Activated CD8-positive, alpha-beta T cell treated with anti-CD3 and anti-CD28 coated beads for 36 hours (primary cell): ENCODE measurements around the gene PUM2. TPM values are rescaled to one million over a fixed set of nuclear protein-coding genes. Genes with fewer than 3 reads are reported as not detected.

Experiments used
- ATAC-seq: fragments of 200-7000 bp; cut with Tn5 transposase; one replicate; pipeline ENCODE4 v1.10.0; 2021; ENCODE audit warnings: mild to moderate bottlenecking, moderate library complexity
- CTCF ChIA-PET: fragments of 350-600 bp; sonication (Branson Sonifier 250); formaldehyde crosslinking; loops from one replicate; lab custom pipeline; 2021; ENCODE audit warnings: antibody characterized with exemption; lab: Charles Lee
- POLR2A ChIA-PET: fragments of 350-600 bp; sonication (Branson Sonifier 250); formaldehyde crosslinking; loops from one replicate; lab custom pipeline; 2021; ENCODE audit warnings: antibody characterized with exemption; lab: Charles Lee
- DNase-seq: peaks from one replicate; pipeline ENCODE4 v3.0.0-alpha.2; 2020
- H3K27ac Mint-ChIP-seq: one replicate; pipeline ENCODE4 v1.8.0; 2021; ENCODE audit warnings: mild to moderate bottlenecking, mixed read lengths
- H3K27me3 Mint-ChIP-seq: one replicate; pipeline ENCODE4 v1.8.0; 2021; ENCODE audit warnings: mixed read lengths
- H3K36me3 Mint-ChIP-seq: one replicate; pipeline ENCODE4 v1.8.0; 2021; ENCODE audit warnings: low read depth, mixed read lengths
- H3K4me1 Mint-ChIP-seq: one replicate; pipeline ENCODE4 v1.8.0; 2021; ENCODE audit warnings: low read depth, mixed read lengths
- H3K4me3 Mint-ChIP-seq: one replicate; pipeline ENCODE4 v1.8.0; 2021; ENCODE audit warnings: mild to moderate bottlenecking, moderate library complexity, mixed read lengths
- H3K9me3 Mint-ChIP-seq: one replicate; pipeline ENCODE4 v1.8.0; 2021; ENCODE audit warnings: mixed read lengths
- intact Hi-C: fragments of 100-400 bp; cut with micrococcal nuclease; formaldehyde crosslinking; loops from one replicate; pipeline ENCODE4 v1.10.0; 2022
- total RNA-seq, 2 experiments: library from RNA; stranded (reverse); gene quantifications; one replicate each; pipeline ENCODE4 v1.2.3, GENCODE V29; 2021
- TF ChIP-seq, protein P1 (sequence below): fragments of 200-600 bp; IDR thresholded peaks from one replicate; pipeline ENCODE4 v1.8.0; 2022; ENCODE audit warnings: antibody characterized with exemption, mild to moderate bottlenecking

PUM2 gene
- total RNA-seq, 2 experiments from 2014 or later, result 104 TPM

DNA sequence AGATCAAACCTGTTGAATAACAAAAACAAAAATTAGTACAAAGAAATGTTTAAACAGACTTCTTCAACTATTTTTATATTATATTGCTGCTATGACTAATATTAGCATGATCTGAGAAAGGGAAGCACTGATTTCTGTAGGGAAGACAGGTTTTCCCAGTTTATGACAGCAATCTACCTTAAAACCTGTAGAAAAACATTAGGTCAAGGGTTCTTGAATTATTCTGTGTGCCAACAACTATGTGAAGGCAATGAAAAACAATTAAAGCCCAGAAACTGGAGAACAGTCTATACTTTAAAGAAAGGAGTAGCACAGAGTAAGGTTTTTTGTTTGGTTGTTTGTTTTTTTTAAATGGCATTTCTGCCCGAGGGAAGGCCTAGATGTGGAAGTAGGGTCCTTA, 23.3 kb downstream of the PUM2 start:
- TF ChIP-seq, protein P1, sequence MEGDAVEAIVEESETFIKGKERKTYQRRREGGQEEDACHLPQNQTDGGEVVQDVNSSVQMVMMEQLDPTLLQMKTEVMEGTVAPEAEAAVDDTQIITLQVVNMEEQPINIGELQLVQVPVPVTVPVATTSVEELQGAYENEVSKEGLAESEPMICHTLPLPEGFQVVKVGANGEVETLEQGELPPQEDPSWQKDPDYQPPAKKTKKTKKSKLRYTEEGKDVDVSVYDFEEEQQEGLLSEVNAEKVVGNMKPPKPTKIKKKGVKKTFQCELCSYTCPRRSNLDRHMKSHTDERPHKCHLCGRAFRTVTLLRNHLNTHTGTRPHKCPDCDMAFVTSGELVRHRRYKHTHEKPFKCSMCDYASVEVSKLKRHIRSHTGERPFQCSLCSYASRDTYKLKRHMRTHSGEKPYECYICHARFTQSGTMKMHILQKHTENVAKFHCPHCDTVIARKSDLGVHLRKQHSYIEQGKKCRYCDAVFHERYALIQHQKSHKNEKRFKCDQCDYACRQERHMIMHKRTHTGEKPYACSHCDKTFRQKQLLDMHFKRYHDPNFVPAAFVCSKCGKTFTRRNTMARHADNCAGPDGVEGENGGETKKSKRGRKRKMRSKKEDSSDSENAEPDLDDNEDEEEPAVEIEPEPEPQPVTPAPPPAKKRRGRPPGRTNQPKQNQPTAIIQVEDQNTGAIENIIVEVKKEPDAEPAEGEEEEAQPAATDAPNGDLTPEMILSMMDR, result no peak
- Mint-ChIP-seq H3K4me1 (peaks cover 81% of the 10 kb centered on the region), H3K36me3 (peaks cover 69% of the 10 kb centered on the region), H3K27me3 (no peaks in the 10 kb centered on the region), H3K4me3 (no peak overlapping the region), H3K9me3 (peaks cover 17% of the 10 kb centered on the region), H3K27ac (peak overlapping the region; percentile 71)
- ChIA-PET CTCF (interaction anchor here (1.1 to 4.0 kb wide), 23 partner anchors 8 to 315 kb away, joined by 3 to 49 read pairs (median 10); no protein-coding TSS in a partner anchor), POLR2A (interaction anchor here (1.2 kb wide), 1 partner anchor 16 kb away, joined by 3 read pairs; no protein-coding TSS in a partner anchor)
- ATAC-seq (no peak), DNase-seq (no peak)
- intact Hi-C loops, result no loop called here

DNA sequence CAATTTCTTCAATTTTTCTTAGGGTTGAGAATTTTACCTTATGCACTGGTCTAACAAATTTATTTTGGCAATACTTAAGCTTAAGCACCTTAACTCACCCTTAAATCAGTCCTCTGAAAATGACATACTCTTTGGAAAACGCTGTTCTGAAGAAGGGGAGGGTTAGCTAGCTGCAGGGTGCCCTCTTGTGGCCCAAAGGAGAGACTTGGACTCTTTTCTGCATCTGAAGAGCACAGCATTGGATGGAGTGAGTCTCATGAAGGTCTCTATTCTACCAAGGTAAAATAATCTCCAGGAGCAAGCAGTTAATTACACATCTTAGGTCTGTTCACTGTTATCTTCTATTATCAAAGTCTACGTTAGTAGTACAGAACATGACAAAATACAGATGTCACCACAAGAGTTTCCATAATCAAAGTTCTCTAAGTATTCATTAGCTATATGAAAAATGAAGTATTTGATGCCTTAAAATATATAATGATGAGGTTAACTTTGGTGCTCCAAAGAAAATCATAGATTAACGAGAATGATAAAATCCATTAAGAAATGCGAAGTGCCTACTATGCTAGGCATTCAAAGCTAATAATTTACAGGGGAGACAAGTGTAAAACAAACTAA, 24.4 kb downstream of the PUM2 start:
- ChIA-PET POLR2A (interaction anchor here (0.6 to 1.4 kb wide), 5 partner anchors 10 to 259 kb away, joined by 3 to 4 read pairs (median 3); partner anchors contain the start of gene PUM2), CTCF (interaction anchor here (0.6 to 4.0 kb wide), 40 partner anchors 8 to 316 kb away, joined by 3 to 49 read pairs (median 5); partner anchors contain the start of gene SDC1)
- no peaks in the 10 kb centered on the region for H3K27me3 Mint-ChIP-seq
- ATAC-seq, result peak; percentile 69
- H3K27ac Mint-ChIP-seq, result peak overlapping the region; percentile 71
- no peak overlapping the region for H3K4me3 Mint-ChIP-seq
- peak; percentile 72 for DNase-seq
- H3K9me3 Mint-ChIP-seq, result peaks cover 12% of the 10 kb centered on the region
- intact Hi-C loops, result no loop called here
- peaks cover 65% of the 10 kb centered on the region for H3K36me3 Mint-ChIP-seq
- H3K4me1 Mint-ChIP-seq, result peaks cover 81% of the 10 kb centered on the region
- TF ChIP-seq, protein P1, result peak; percentile 73

DNA sequence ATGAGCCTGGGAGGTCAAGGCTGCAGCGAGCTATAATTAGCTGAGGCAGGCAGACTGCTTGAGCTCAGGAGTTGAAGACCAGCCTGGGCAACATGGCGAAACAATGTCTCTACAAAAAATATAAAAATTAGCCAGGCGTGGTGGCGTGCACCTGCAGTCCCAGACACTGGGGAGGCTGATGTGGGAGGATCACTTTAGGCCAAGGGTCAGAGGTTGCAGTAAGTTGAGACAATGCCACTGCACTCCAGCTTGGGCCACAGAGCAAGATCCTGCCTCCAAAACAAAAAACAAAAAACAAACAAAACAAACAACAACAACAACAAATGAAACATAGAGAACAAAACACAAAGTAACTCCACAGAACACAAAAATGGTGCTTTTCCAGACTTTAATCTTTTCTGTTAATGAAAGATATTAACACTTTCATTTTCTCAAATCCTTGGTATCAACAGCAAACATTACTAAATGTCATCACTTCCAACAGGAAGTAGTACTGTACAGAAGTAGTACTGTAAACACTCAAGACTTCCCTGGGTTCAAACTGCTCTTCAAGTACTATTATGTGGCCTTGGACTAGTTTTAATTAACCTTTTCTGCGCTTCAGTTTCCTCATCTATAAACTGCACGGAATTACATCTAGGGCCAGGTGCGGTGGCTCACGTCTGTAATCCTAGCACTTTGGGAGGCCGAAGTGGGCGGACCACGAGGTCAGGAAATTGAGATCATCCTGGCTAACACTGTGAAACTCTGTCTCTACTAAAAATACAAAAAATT, 27.9 kb downstream of the PUM2 start:
- H3K27ac Mint-ChIP-seq, result peak overlapping the region; percentile 34
- no peaks in the 10 kb centered on the region for H3K27me3 Mint-ChIP-seq
- ATAC-seq (no peak), DNase-seq (no peak)
- ChIA-PET CTCF (interaction anchor here (1.2 to 1.7 kb wide), 2 partner anchors 24 to 26 kb away, joined by 4 to 5 read pairs; no protein-coding TSS in a partner anchor), POLR2A (interaction anchor here (1.8 kb wide), 1 partner anchor 27 kb away, joined by 5 read pairs; no protein-coding TSS in a partner anchor)
- peaks cover 66% of the 10 kb centered on the region for H3K4me1 Mint-ChIP-seq
- no peaks in the 10 kb centered on the region for H3K9me3 Mint-ChIP-seq
- no peak overlapping the region for H3K4me3 Mint-ChIP-seq
- H3K36me3 Mint-ChIP-seq, result peaks cover 60% of the 10 kb centered on the region
- intact Hi-C loops, result no loop called here
- TF ChIP-seq, protein P1, result no peak

DNA sequence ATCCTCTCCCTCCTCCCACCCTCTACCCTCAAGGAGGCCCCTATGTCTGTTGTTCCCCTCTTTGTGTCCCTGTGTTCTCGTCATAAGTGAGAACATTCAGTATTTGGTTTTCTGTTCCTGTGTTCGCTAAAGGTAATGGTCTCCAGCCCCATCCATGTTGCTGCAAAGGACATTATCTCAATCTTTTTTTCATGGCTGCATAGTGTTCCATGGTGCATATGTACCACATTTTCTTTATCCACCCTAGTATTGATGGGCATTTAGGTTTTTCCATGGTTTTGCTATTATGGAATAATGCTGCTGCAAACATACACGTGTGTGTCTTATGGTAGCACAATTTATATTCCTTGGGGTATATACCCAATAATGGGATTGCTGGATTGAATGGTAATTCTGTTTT, 33.0 kb downstream of the PUM2 start:
- Mint-ChIP-seq H3K4me3 (no peak overlapping the region), H3K4me1 (peaks cover 49% of the 10 kb centered on the region), H3K27ac (no peak overlapping the region), H3K9me3 (no peaks in the 10 kb centered on the region), H3K27me3 (no peaks in the 10 kb centered on the region), H3K36me3 (peaks cover 64% of the 10 kb centered on the region)
- POLR2A ChIA-PET, result no interaction called here
- CTCF ChIA-PET, result interaction anchor here (4.0 kb wide), 1 partner anchor 9 kb away, joined by 23 read pairs; no protein-coding TSS in a partner anchor
- no peak for DNase-seq
- ATAC-seq, result no peak
- intact Hi-C loops, result no loop called here
- TF ChIP-seq, protein P1, result no peak
